IMR-90 (cell line): ENCODE measurements around the gene GRM8. TPM values are rescaled to one million over a fixed set of nuclear protein-coding genes. Genes with fewer than 3 reads are reported as not detected.

Experiments used
- ATAC-seq: fragments of 200-7000 bp; cut with Tn5 transposase; 2 replicates; pipeline ENCODE4 v1.9.1; 2020; ENCODE audit warnings: low read depth, mild to moderate bottlenecking, moderate library complexity
- BruUV-seq: library from RNA; stranded (reverse); fragments of 400-500 nt; replicated peaks from 2 replicates; lab custom pipeline; 2021; lab: Mats Ljungman, UMichigan
- CTCF ChIA-PET: fragments of 300-600 bp; formaldehyde crosslinking; extraction: SDS; loops from one replicate; lab custom pipeline; 2021; ENCODE audit warnings: antibody characterized with exemption; lab: Yijun Ruan, JAX
- POLR2A ChIA-PET: fragments of 300-600 bp; sonication (Branson Sonifier 250); formaldehyde crosslinking; loops from one replicate; lab custom pipeline; 2022; ENCODE audit warnings: antibody characterized with exemption; ENCODE audit not compliant: unreplicated experiment; lab: Charles Lee
- DNase-seq: peaks from one replicate; pipeline ENCODE4 v3.0.0; 2013
- H2AFZ ChIP-seq: replicated peaks from 2 replicates; pipeline ENCODE3; 2013; ENCODE audit warnings: low read length, mild to moderate bottlenecking; ENCODE audit not compliant: poor library complexity
- H2AK5ac ChIP-seq: 2 replicates; pipeline ENCODE4 v1.6.1; 2013; ENCODE audit warnings: low read depth, low read length, inconsistent platforms
- H2AK9ac ChIP-seq: replicated peaks from 2 replicates; pipeline ENCODE3; 2013; ENCODE audit warnings: mild to moderate bottlenecking, low read depth, low read length, moderate library complexity; ENCODE audit not compliant: poor library complexity
- H2BK120ac ChIP-seq: 2 replicates; pipeline ENCODE4 v1.6.1; 2013; ENCODE audit warnings: low read depth, low read length, inconsistent platforms
- H2BK15ac ChIP-seq: 3 replicates; pipeline ENCODE4 v1.6.1; 2013; ENCODE audit warnings: low read depth, low read length, inconsistent platforms
- H2BK20ac ChIP-seq: 2 replicates; pipeline ENCODE4 v1.6.1; 2013; ENCODE audit warnings: low read depth, mild to moderate bottlenecking, inconsistent platforms, low read length, moderate library complexity
- H2BK5ac ChIP-seq: 2 replicates; pipeline ENCODE4 v1.6.1; 2013; ENCODE audit warnings: mild to moderate bottlenecking, low read depth, low read length, inconsistent platforms; ENCODE audit not compliant: poor library complexity, severe bottlenecking
- H3K14ac ChIP-seq: replicated peaks from 2 replicates; pipeline ENCODE4 v1.6.1; 2013; ENCODE audit warnings: low read depth, low read length, inconsistent platforms
- H3K18ac ChIP-seq: 2 replicates; pipeline ENCODE4 v1.6.1; 2013; ENCODE audit warnings: low read depth, low read length, control low read depth
- H3K23ac ChIP-seq: 2 replicates; pipeline ENCODE4 v1.6.1; 2013; ENCODE audit warnings: low read depth, low read length, inconsistent platforms
- H3K27ac ChIP-seq: 2 replicates; pipeline ENCODE4 v1.5.1; 2013; ENCODE audit warnings: mild to moderate bottlenecking, control low read depth, low read length; ENCODE audit not compliant: insufficient read depth
- H3K27me3 ChIP-seq: 2 replicates; pipeline ENCODE4 v1.6.1; 2013; ENCODE audit warnings: low read length; ENCODE audit not compliant: control insufficient read depth, insufficient read depth
- H3K36me3 ChIP-seq: 2 replicates; pipeline ENCODE4 v1.6.1; 2013; ENCODE audit warnings: low read length, mixed read lengths; ENCODE audit not compliant: control insufficient read depth, insufficient read depth
- H3K4ac ChIP-seq: 2 replicates; pipeline ENCODE4 v1.6.1; 2013; ENCODE audit warnings: low read depth, low read length, inconsistent platforms
- H3K4me1 ChIP-seq: 2 replicates; pipeline ENCODE4 v1.6.1; 2013; ENCODE audit warnings: low read length, mixed read lengths; ENCODE audit not compliant: control insufficient read depth, insufficient read depth
- H3K4me2 ChIP-seq: 2 replicates; pipeline ENCODE4 v1.6.1; 2013; ENCODE audit warnings: low read depth, mild to moderate bottlenecking, control low read depth, low read length, moderate library complexity
- H3K4me3 ChIP-seq: 2 replicates; pipeline ENCODE4 v1.5.1; 2013; ENCODE audit warnings: low read depth, mild to moderate bottlenecking, control low read depth, low read length, moderate library complexity; ENCODE audit not compliant: insufficient read depth
- H3K56ac ChIP-seq: 2 replicates; pipeline ENCODE4 v1.6.1; 2013; ENCODE audit warnings: low read length, inconsistent platforms; ENCODE audit not compliant: insufficient read depth; ENCODE audit errors: extremely low read depth
- H3K79me1 ChIP-seq, 2 experiments: 2 replicates each; pipeline ENCODE4 v1.6.1; 2013; ENCODE audit warnings: low read length in 2 of 2, inconsistent platforms in 1 of 2, low read depth in 1 of 2
- H3K9ac ChIP-seq: 2 replicates; pipeline ENCODE4 v1.6.1; 2013; ENCODE audit warnings: low read depth, low read length, control low read depth
- H3K9me1 ChIP-seq: 2 replicates; pipeline ENCODE4 v1.6.1; 2013; ENCODE audit warnings: low read length, inconsistent platforms; ENCODE audit not compliant: insufficient read depth
- H3K9me3 ChIP-seq: 2 replicates; pipeline ENCODE4 v1.6.1; 2013; ENCODE audit warnings: low read length; ENCODE audit not compliant: control insufficient read depth, insufficient read depth
- H4K20me1 ChIP-seq: 2 replicates; pipeline ENCODE4 v1.6.1; 2013; ENCODE audit warnings: low read length, inconsistent platforms; ENCODE audit not compliant: insufficient read depth
- H4K5ac ChIP-seq: 2 replicates; pipeline ENCODE4 v1.6.1; 2013; ENCODE audit warnings: mild to moderate bottlenecking, low read depth, low read length, control low read depth
- H4K8ac ChIP-seq, 2 experiments: 2 replicates each; pipeline ENCODE4 v1.6.1; 2013; ENCODE audit warnings: low read depth in 2 of 2, low read length in 2 of 2, control low read depth in 1 of 2, inconsistent platforms in 1 of 2
- H4K91ac ChIP-seq: 2 replicates; pipeline ENCODE4 v1.6.1; 2013; ENCODE audit warnings: low read depth, low read length, inconsistent platforms; ENCODE audit not compliant: insufficient read depth
- BHLHE40 ChIP-seq: fragments of 150-350 bp; IDR thresholded peaks from 2 replicates; pipeline ENCODE4 v1.6.1; 2016; ENCODE audit warnings: mild to moderate bottlenecking, low read depth, low read length
- CHD1 ChIP-seq: IDR thresholded peaks from 2 replicates; pipeline ENCODE4 v1.6.1; 2012; ENCODE audit warnings: low read depth, low read length, improper control_type of control experiment
- FOS ChIP-seq: fragments of 150-350 bp; IDR thresholded peaks from 2 replicates; pipeline ENCODE4 v1.6.1; 2016; ENCODE audit warnings: low read depth, low read length
- MAZ ChIP-seq: IDR thresholded peaks from 2 replicates; pipeline ENCODE4 v1.6.1; 2012; ENCODE audit warnings: low read depth, mild to moderate bottlenecking, low read length, improper control_type of control experiment, moderate library complexity, borderline replicate concordance
- NFE2L2 ChIP-seq: fragments of 150-350 bp; IDR thresholded peaks from 2 replicates; pipeline ENCODE4 v1.6.1; 2016; ENCODE audit warnings: low read depth, mild to moderate bottlenecking, low read length
- RAD21 ChIP-seq: IDR thresholded peaks from 2 replicates; pipeline ENCODE4 v1.6.1; 2012; ENCODE audit warnings: low read length, improper control_type of control experiment
- RFX5 ChIP-seq: IDR thresholded peaks from 2 replicates; pipeline ENCODE4 v1.8.0; 2012; ENCODE audit warnings: low read depth, mild to moderate bottlenecking, low read length, moderate library complexity
- WGBS, 2 experiments: methylation state at CpG; one replicate each; pipeline versions ENCODE4 v1.1.5 to v1.1.7; 2013; ENCODE audit warnings: missing lambda C conversion rate in 2 of 2; ENCODE audit not compliant: insufficient read length in 1 of 2; ENCODE audit errors: extremely low coverage in 2 of 2; 5-methylcytosine and 5-hydroxymethylcytosine counted together
- dilution Hi-C: fragments of 300-500 bp; cut with HindIII; formaldehyde crosslinking; loops from one replicate; pipeline ENCODE4 v1.14.3; 2018; ENCODE audit warnings: low sequenced_read_pairs; ENCODE audit not compliant: unreplicated experiment
- in situ Hi-C: fragments of 300-500 bp; cut with MboI; formaldehyde crosslinking; loops from 3 replicates; pipeline ENCODE4 v1.14.3; 2019; ENCODE audit warnings: low sequenced_read_pairs, inconsistent platforms, mixed read lengths
- intact Hi-C: fragments of 100-400 bp; cut with micrococcal nuclease; formaldehyde crosslinking; loops from 2 replicates; pipeline ENCODE4 v1.10.0; 2022
- polyA plus RNA-seq, 3 experiments: library from polyadenylated mRNA; depleted of rRNA; stranded (reverse); fragments of >200 nt; gene quantifications; 2 replicates each; pipeline ENCODE4 v1.2.3, GENCODE V29; 2012; ENCODE audit warnings: low replicate concordance in 1 of 3
- total RNA-seq: library from RNA; depleted of rRNA; stranded (reverse); fragments of >200 nt; gene quantifications from 2 replicates; pipeline ENCODE4 v1.2.3, GENCODE V29; 2012

GRM8 gene
- total and polyA plus RNA-seq, 2 of the 4 experiments (the other 2 are of a cell fraction), result not detected

- no peak overlapping the region for H2AFZ ChIP-seq
- no peaks in the 10 kb centered on the region for H3K36me3 ChIP-seq
- H3K4ac ChIP-seq, result no peak overlapping the region
- no peaks in the 10 kb centered on the region for H4K20me1 ChIP-seq
- TF ChIP-seq BHLHE40, result no peak
- TF ChIP-seq FOS, result no peak
- TF ChIP-seq NFE2L2, result no peak
- no peak for TF ChIP-seq CHD1
- no peak for TF ChIP-seq MAZ
- TF ChIP-seq RFX5, result no peak
- TF ChIP-seq RAD21, result no peak
- no peak overlapping the region for H3K27ac ChIP-seq
- ATAC-seq, result no peak
- BruUV-seq, result no TSS peak
- H3K9me1 ChIP-seq, result no peaks in the 10 kb centered on the region
- H3K79me1 ChIP-seq, result no peaks in the 10 kb centered on the region
- WGBS, 2 experiments, result 67% methylated on average over 1 of the region's 4 CpGs; no CpG with 5 or more reads in 1 of the 2 experiments
- no peak overlapping the region for H3K18ac ChIP-seq
- DNase-seq, result no peak
- no peak overlapping the region for H3K9ac ChIP-seq
- CTCF ChIA-PET, result no interaction called here
- no peak overlapping the region for H3K14ac ChIP-seq
- no peaks in the 10 kb centered on the region for H3K27me3 ChIP-seq
- POLR2A ChIA-PET, result no interaction called here
- H2BK20ac ChIP-seq, result no peak overlapping the region
- in situ Hi-C loops, result no loop called here
- H3K56ac ChIP-seq, result no peak overlapping the region
- no peak overlapping the region for H3K4me2 ChIP-seq
- intact Hi-C loops, result no loop called here
- no peak overlapping the region for H2AK9ac ChIP-seq
- H2BK120ac ChIP-seq, result no peak overlapping the region
- no peaks in the 10 kb centered on the region for H3K4me1 ChIP-seq
- no peak overlapping the region for H2BK5ac ChIP-seq
- H4K91ac ChIP-seq, result no peak overlapping the region
- peaks cover 6% of the 10 kb centered on the region for H3K9me3 ChIP-seq
- dilution Hi-C loops, result no loop called here
- no peak overlapping the region for H3K4me3 ChIP-seq
- H4K8ac ChIP-seq, result no peak overlapping the region
- no peak overlapping the region for H2AK5ac ChIP-seq
- H4K5ac ChIP-seq, result no peak overlapping the region
- H3K23ac ChIP-seq, result no peak overlapping the region
- no peak overlapping the region for H2BK15ac ChIP-seq
These were observed 304.1 kb downstream of the GRM8 start for GRCh38 chr7:126948664-126949063.
